Activated CD8-positive, alpha-beta T cell treated with anti-CD3 and anti-CD28 coated beads, Interleukin-2, amount 10 ng/mL, durations not matched to agents 7 days and 5 days (primary cell): ENCODE results near the gene SUSD2. TPM values are rescaled to one million over a fixed set of nuclear protein-coding genes. Genes with fewer than 3 reads are reported as not detected.
"Not testable (repeated sequence)": the region's sequence is repeated elsewhere in the genome, so short reads cannot be mapped to it uniquely, and the experiment has no call there.

Experiments
- ATAC-seq: fragments of 150-1000 bp; cut with Tn5 transposase; one replicate; pipeline ENCODE4 v1.10.0; 2021; ENCODE audit warnings: moderate library complexity
- CTCF ChIA-PET: fragments of 350-600 bp; sonication (Branson Sonifier 250); formaldehyde crosslinking; loops from one replicate; lab custom pipeline; 2021; ENCODE audit warnings: antibody characterized with exemption; lab: Charles Lee
- POLR2A ChIA-PET: fragments of 350-600 bp; sonication (Branson Sonifier 250); formaldehyde crosslinking; loops from one replicate; lab custom pipeline; 2021; ENCODE audit warnings: antibody characterized with exemption; lab: Charles Lee
- DNase-seq: peaks from one replicate; pipeline ENCODE4 v3.0.0-alpha.2; 2020
- H3K27ac Mint-ChIP-seq: one replicate; pipeline ENCODE4 v1.8.0; 2021; ENCODE audit warnings: mild to moderate bottlenecking, mixed read lengths
- H3K27me3 Mint-ChIP-seq: one replicate; pipeline ENCODE4 v1.8.0; 2021; ENCODE audit warnings: low read depth, mixed read lengths
- H3K36me3 Mint-ChIP-seq: one replicate; pipeline ENCODE4 v1.8.0; 2021; ENCODE audit warnings: low read depth, mixed read lengths
- H3K4me1 Mint-ChIP-seq: one replicate; pipeline ENCODE4 v1.8.0; 2021; ENCODE audit warnings: low read depth, mixed read lengths
- H3K4me3 Mint-ChIP-seq: one replicate; pipeline ENCODE4 v1.8.0; 2021; ENCODE audit warnings: mild to moderate bottlenecking, mixed read lengths
- H3K9me3 Mint-ChIP-seq: one replicate; pipeline ENCODE4 v1.8.0; 2022; ENCODE audit warnings: mixed read lengths; ENCODE audit not compliant: insufficient read depth
- total RNA-seq, 2 experiments: library from RNA; stranded (reverse); gene quantifications; one replicate each; pipeline ENCODE4 v1.2.3, GENCODE V29; 2021

The SUSD2 gene
- total RNA-seq, 2 experiments from 2014 or later, result 1.3 to 1.9 TPM

DNA sequence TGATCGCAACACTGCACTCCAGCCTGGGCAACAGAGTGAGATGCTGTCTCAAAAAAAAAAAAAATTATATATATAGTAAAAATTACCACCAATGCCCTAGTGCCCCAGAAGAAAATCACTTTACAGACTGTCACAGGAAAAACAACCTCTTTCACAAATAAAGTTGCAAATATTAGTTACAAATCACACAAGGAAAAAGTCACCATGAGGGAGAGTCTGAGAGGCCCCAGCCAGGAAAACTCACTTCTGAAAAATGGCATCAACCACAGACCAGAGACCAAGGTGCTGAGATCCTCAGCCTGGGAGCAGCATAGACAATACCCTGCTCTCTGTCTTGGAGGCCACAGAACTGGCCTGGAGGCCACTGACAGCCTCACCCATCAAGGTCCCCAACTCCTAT, 43.2 kb downstream of the SUSD2 start:
- DNase-seq (no peak), ATAC-seq (no peak)
- no peaks in the 10 kb centered on the region for H3K27me3 Mint-ChIP-seq
- peaks cover 1% of the 10 kb centered on the region for H3K36me3 Mint-ChIP-seq
- H3K27ac Mint-ChIP-seq, result no peak overlapping the region
- no peaks in the 10 kb centered on the region for H3K9me3 Mint-ChIP-seq
- H3K4me1 Mint-ChIP-seq, result no peaks in the 10 kb centered on the region
- CTCF ChIA-PET, result no interaction called here
- H3K4me3 Mint-ChIP-seq, result no peak overlapping the region
- POLR2A ChIA-PET, result no interaction called here

- DNase-seq (no peak), ATAC-seq (no peak)
- Mint-ChIP-seq H3K4me1 (no peaks in the 10 kb centered on the region), H3K27me3 (no peaks in the 10 kb centered on the region), H3K36me3 (peaks cover 1% of the 10 kb centered on the region), H3K27ac (no peak overlapping the region), H3K4me3 (no peak overlapping the region), H3K9me3 (no peaks in the 10 kb centered on the region)
- ChIA-PET CTCF (no interaction called here), POLR2A (no interaction called here)
Measured at GRCh38 chr22:24225044-24225601, 43.8 kb downstream of the SUSD2 start.

GRCh38 chr22:24225951-24226350, 44.7 kb downstream of the SUSD2 start:
- DNase-seq (no peak), ATAC-seq (no peak)
- ChIA-PET CTCF (no interaction called here), POLR2A (no interaction called here)
- H3K36me3 Mint-ChIP-seq, result peaks cover 1% of the 10 kb centered on the region
- H3K27ac Mint-ChIP-seq, result no peak overlapping the region
- H3K9me3 Mint-ChIP-seq, result no peaks in the 10 kb centered on the region
- no peaks in the 10 kb centered on the region for H3K27me3 Mint-ChIP-seq
- H3K4me3 Mint-ChIP-seq, result no peak overlapping the region
- no peaks in the 10 kb centered on the region for H3K4me1 Mint-ChIP-seq

GRCh38 chr22:24230911-24231656, 49.8 kb downstream of the SUSD2 start:
- Mint-ChIP-seq H3K36me3 (no peaks in the 10 kb centered on the region), H3K9me3 (no peaks in the 10 kb centered on the region), H3K4me3 (no peak overlapping the region), H3K27ac (peak overlapping the region; percentile 82), H3K4me1 (peaks cover 5% of the 10 kb centered on the region), H3K27me3 (no peaks in the 10 kb centered on the region)
- ATAC-seq (peak; percentile 87), DNase-seq (peak; percentile 75)
- CTCF ChIA-PET, result interaction anchor here (0.7 to 3.2 kb wide), 23 partner anchors 9 to 142 kb away, joined by 3 to 21 read pairs (median 4); partner anchors contain the start of gene GGT5
- POLR2A ChIA-PET, result no interaction called here

DNA sequence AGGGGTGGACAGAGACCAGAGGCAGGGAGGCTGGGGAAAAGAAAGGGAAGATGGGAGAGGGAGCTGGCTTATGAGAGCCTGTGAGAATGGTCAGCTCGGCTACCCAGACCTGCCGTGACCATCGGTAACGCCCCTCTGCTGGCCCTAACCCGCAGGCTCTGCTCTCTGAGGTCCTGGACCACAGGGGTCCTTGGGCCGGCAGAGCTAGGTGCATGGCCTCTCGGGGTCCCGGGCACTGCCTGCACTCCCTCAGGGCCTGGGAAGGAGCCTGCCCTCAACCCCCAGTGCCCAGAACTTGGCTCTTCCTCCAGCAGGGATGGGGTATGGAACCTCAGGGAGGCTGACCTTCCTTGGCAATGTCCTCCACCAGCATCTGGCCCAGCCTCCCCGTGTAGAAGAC, 50.4 kb downstream of the SUSD2 start:
- ATAC-seq, result no peak
- H3K36me3 Mint-ChIP-seq, result no peaks in the 10 kb centered on the region
- CTCF ChIA-PET, result interaction anchor here (0.7 to 3.2 kb wide), 10 partner anchors 8 to 143 kb away, joined by 3 to 21 read pairs (median 8); partner anchors contain the start of gene GGT5
- H3K27me3 Mint-ChIP-seq, result no peaks in the 10 kb centered on the region
- H3K4me1 Mint-ChIP-seq, result peaks cover 7% of the 10 kb centered on the region
- H3K27ac Mint-ChIP-seq, result peak overlapping the region; percentile 82
- POLR2A ChIA-PET, result no interaction called here
- DNase-seq, result no peak
- no peaks in the 10 kb centered on the region for H3K9me3 Mint-ChIP-seq
- no peak overlapping the region for H3K4me3 Mint-ChIP-seq

DNA sequence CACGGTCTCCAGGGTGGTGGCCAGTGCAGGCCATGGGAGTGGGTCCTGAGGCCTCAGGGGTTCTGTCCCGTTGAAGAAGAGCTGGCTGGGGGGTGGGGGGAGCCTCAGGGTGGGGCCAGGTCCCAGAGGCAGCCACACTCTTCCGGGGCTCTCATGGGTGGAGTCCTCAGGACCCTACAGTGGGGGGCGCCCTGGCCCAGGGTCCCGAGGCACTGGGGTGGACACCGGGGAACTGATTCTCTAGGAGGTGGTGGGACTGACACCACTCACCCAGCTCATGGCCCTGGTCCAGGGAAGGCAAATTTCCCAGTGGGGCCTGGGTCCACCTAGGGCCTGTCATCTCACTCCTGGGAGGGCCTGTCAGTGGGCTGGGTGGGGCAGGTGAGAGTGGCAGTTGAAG, 50.8 kb downstream of the SUSD2 start:
- CTCF ChIA-PET, result interaction anchor here (0.7 to 3.2 kb wide), 6 partner anchors 8 to 42 kb away, joined by 3 to 21 read pairs (median 12); no protein-coding TSS in a partner anchor
- no peaks in the 10 kb centered on the region for H3K9me3 Mint-ChIP-seq
- POLR2A ChIA-PET, result no interaction called here
- ATAC-seq (no peak), DNase-seq (no peak)
- H3K27ac Mint-ChIP-seq, result no peak overlapping the region
- no peak overlapping the region for H3K4me3 Mint-ChIP-seq
- H3K4me1 Mint-ChIP-seq, result peaks cover 7% of the 10 kb centered on the region
- no peaks in the 10 kb centered on the region for H3K36me3 Mint-ChIP-seq
- no peaks in the 10 kb centered on the region for H3K27me3 Mint-ChIP-seq

DNA sequence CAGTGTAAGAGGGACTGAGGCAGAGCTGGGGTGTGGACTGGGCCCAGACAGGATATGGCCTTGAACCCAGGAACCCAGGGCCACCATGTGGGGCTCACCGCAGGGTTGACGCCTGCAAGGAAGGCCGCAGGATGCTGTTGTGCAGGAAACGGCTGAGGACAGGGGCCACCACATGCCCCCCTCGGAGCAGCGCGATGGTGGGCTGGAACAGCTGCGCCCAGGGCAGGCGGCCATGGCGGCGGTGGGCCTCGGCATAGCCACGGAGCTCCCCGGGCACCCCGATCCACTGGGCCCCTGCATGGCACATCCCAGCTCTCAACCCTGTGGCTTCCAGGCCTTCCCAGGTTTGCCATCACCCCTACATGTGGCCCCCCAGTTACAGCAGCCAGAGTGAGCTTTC, 51.4 kb downstream of the SUSD2 start:
- Mint-ChIP-seq H3K27ac (no peak overlapping the region), H3K27me3 (no peaks in the 10 kb centered on the region), H3K4me3 (no peak overlapping the region), H3K36me3 (no peaks in the 10 kb centered on the region), H3K9me3 (no peaks in the 10 kb centered on the region), H3K4me1 (peaks cover 9% of the 10 kb centered on the region)
- ChIA-PET CTCF (interaction anchor here (2.0 to 3.2 kb wide), 3 partner anchors 7 to 42 kb away, joined by 11 to 21 read pairs (median 12); no protein-coding TSS in a partner anchor), POLR2A (no interaction called here)
- no peak for ATAC-seq
- no peak for DNase-seq

GRCh38 chr22:24233235-24233634, 51.9 kb downstream of the SUSD2 start:
- Mint-ChIP-seq H3K4me1 (peaks cover 9% of the 10 kb centered on the region), H3K4me3 (no peak overlapping the region), H3K27me3 (no peaks in the 10 kb centered on the region), H3K9me3 (no peaks in the 10 kb centered on the region), H3K36me3 (no peaks in the 10 kb centered on the region), H3K27ac (no peak overlapping the region)
- POLR2A ChIA-PET, result no interaction called here
- CTCF ChIA-PET, result interaction anchor here (2.5 kb wide), 1 partner anchor 7 kb away, joined by 12 read pairs; no protein-coding TSS in a partner anchor
- DNase-seq (no peak), ATAC-seq (no peak)

DNA sequence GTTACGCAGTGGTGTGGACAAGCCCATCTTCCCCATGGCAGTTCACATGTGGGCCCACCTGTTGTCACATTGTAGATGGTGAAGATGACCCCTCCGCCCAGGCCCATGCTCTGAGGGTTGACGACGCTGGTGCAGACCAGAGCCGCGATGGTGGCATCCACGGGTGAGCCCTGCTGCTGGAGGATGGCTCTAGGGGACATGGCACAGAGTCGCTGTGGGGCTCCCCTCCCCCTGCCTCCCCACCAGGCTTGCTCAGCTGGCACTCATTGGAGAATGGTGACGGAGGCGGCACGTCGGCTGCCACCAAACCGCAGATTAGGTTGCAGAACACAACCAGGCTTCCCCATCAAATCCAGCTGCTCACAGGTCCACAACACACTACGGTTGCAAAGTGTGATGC, 52.5 kb downstream of the SUSD2 start:
- H3K4me1 Mint-ChIP-seq, result peaks cover 9% of the 10 kb centered on the region
- no peaks in the 10 kb centered on the region for H3K9me3 Mint-ChIP-seq
- ChIA-PET POLR2A (no interaction called here), CTCF (interaction anchor here (0.7 kb wide), 1 partner anchor 14 kb away, joined by 3 read pairs; no protein-coding TSS in a partner anchor)
- no peaks in the 10 kb centered on the region for H3K27me3 Mint-ChIP-seq
- ATAC-seq (no peak), DNase-seq (no peak)
- no peak overlapping the region for H3K4me3 Mint-ChIP-seq
- H3K27ac Mint-ChIP-seq, result no peak overlapping the region
- no peaks in the 10 kb centered on the region for H3K36me3 Mint-ChIP-seq

- no peaks in the 10 kb centered on the region for H3K27me3 Mint-ChIP-seq
- H3K9me3 Mint-ChIP-seq, result no peaks in the 10 kb centered on the region
- no peak overlapping the region for H3K27ac Mint-ChIP-seq
- H3K36me3 Mint-ChIP-seq, result no peaks in the 10 kb centered on the region
- ChIA-PET POLR2A (no interaction called here), CTCF (no interaction called here)
- H3K4me1 Mint-ChIP-seq, result peaks cover 13% of the 10 kb centered on the region
- ATAC-seq (no peak), DNase-seq (no peak)
- H3K4me3 Mint-ChIP-seq, result no peak overlapping the region
Measured at GRCh38 chr22:24235315-24235714, 54.0 kb downstream of the SUSD2 start.

DNA sequence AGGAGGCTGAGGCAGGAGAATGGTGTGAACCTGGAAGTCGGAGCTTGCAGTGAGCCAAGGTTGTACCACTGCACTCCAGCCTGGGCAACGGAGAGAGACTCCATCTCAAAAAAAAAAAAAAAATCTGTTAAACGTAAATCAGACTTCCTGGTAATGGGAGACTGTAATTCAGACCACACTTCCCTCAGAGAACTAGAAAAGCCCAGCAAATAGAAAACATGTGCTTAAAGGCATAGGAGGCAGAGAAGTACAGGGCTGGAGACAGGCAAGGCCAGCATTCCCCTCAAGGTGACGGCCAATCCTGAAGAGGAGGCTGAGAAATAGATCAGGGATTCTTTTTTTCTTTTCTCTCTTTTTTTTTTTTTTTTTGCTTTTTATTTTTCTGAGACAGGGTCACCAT, 55.4 kb downstream of the SUSD2 start:
- CTCF ChIA-PET, result no interaction called here
- no peaks in the 10 kb centered on the region for H3K36me3 Mint-ChIP-seq
- POLR2A ChIA-PET, result no interaction called here

GRCh38 chr22:24238101-24238694, 56.9 kb downstream of the SUSD2 start:
- H3K36me3 Mint-ChIP-seq, ATAC-seq, H3K4me3 Mint-ChIP-seq, H3K27me3 Mint-ChIP-seq, H3K9me3 Mint-ChIP-seq, POLR2A ChIA-PET, H3K27ac Mint-ChIP-seq, DNase-seq: not testable (repeated sequence)
- H3K4me1 Mint-ChIP-seq, result peaks cover 37% of the 10 kb centered on the region
- CTCF ChIA-PET, result interaction anchor here (1.0 kb wide), 1 partner anchor 105 kb away, joined by 3 read pairs; no protein-coding TSS in a partner anchor

More for the DNA sequence above, 55.4 kb downstream of the SUSD2 start:
- ATAC-seq, result no peak
- DNase-seq, result no peak
- no peak overlapping the region for H3K27ac Mint-ChIP-seq
- H3K4me3 Mint-ChIP-seq, result no peak overlapping the region
- H3K9me3 Mint-ChIP-seq, result no peaks in the 10 kb centered on the region
- peaks cover 22% of the 10 kb centered on the region for H3K4me1 Mint-ChIP-seq
- H3K27me3 Mint-ChIP-seq, result no peaks in the 10 kb centered on the region
